Mammary epithelial cell (primary cell): ENCODE measurements around the gene MRE11.

Experiments used
- EZH2 ChIP-seq: IDR thresholded peaks from 2 replicates; pipeline ENCODE4 v1.6.1; 2012; ENCODE audit warnings: low read length, inconsistent platforms, borderline replicate concordance
- TF ChIP-seq, protein P1 (sequence below), 2 donors: IDR thresholded peaks in 1 of 2; conservative IDR thresholded peaks in 1 of 2; 2 replicates each; pipeline ENCODE4 v1.5.1; 2011 to 2012; ENCODE audit warnings: inconsistent platforms in 2 of 2, low read length in 2 of 2, mild to moderate bottlenecking in 2 of 2, control low read depth in 1 of 2, low read depth in 1 of 2; ENCODE audit not compliant: insufficient read depth in 1 of 2; ENCODE audit errors: extremely low read depth in 1 of 2

DNA sequence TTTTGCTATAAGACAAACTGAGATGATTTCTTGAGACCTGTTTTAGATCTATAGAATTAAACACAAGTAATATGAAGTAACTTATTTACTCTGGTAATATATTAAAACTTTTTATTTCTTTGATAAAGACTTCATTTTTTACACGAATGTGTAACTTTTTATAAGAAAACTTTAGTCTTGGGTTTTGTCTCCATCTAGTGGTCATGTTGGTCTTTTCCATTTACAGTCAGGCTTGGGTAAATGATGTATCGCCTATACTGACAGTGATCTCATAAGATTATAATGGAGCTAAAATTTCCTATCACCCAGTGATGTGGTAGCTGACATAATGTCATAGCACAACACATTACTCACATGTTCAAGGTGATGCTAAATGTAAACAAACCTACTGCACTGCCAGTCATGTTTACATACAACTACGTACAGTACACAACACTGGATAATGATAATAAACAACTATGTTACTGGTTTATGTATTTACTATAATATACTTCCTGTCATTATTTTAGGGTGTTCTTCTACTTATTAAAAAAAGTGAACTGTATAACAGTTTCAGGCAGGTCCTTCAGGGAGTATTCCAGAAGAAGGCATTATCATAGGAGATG, 11.1 kb upstream of the MRE11 start:
- TF ChIP-seq EZH2 = no peak
- TF ChIP-seq, protein P1, sequence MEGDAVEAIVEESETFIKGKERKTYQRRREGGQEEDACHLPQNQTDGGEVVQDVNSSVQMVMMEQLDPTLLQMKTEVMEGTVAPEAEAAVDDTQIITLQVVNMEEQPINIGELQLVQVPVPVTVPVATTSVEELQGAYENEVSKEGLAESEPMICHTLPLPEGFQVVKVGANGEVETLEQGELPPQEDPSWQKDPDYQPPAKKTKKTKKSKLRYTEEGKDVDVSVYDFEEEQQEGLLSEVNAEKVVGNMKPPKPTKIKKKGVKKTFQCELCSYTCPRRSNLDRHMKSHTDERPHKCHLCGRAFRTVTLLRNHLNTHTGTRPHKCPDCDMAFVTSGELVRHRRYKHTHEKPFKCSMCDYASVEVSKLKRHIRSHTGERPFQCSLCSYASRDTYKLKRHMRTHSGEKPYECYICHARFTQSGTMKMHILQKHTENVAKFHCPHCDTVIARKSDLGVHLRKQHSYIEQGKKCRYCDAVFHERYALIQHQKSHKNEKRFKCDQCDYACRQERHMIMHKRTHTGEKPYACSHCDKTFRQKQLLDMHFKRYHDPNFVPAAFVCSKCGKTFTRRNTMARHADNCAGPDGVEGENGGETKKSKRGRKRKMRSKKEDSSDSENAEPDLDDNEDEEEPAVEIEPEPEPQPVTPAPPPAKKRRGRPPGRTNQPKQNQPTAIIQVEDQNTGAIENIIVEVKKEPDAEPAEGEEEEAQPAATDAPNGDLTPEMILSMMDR (conservative IDR thresholded peaks at IDR 0.05 in 1 of 2, IDR thresholded peaks at IDR 0.05 in 1 of 2; ENCODE audit: extremely low read depth in 1 of 2, insufficient read depth in 1 of 2, low read depth in 1 of 2, low read length in 2 of 2) = peak; percentile 62 to 65
